Adipocyte (in vitro differentiated cells): ENCODE measurements around the gene RERE.
A peak's percentile ranks its signal among the peaks of the same experiment; 100 is the strongest.
"Not testable (repeated sequence)": the region's sequence is repeated elsewhere in the genome, so short reads cannot be mapped to it uniquely, and the experiment has no call there.

Source experiments
- DNase-seq: peaks from one replicate; pipeline ENCODE4 v3.0.0-alpha.2; 2015; ENCODE audit warnings: low read depth
- H3K27me3 ChIP-seq: replicated peaks from 2 replicates; pipeline ENCODE4 v1.7.0; 2013; ENCODE audit warnings: mild to moderate bottlenecking, low read length, moderate library complexity; ENCODE audit not compliant: control insufficient read depth, insufficient read depth
- H3K36me3 ChIP-seq: 2 replicates; pipeline ENCODE4 v1.7.0; 2013; ENCODE audit warnings: low read length, mild to moderate bottlenecking, moderate library complexity; ENCODE audit not compliant: control insufficient read depth, insufficient read depth, severe bottlenecking
- H3K4me1 ChIP-seq: 2 replicates; pipeline ENCODE4 v1.7.0; 2013; ENCODE audit warnings: mild to moderate bottlenecking, low read length, moderate library complexity; ENCODE audit not compliant: control insufficient read depth, insufficient read depth
- H3K4me3 ChIP-seq: 2 replicates; pipeline ENCODE4 v1.7.0; 2013; ENCODE audit warnings: mild to moderate bottlenecking, low read length, moderate library complexity
- H3K9ac ChIP-seq: 2 replicates; pipeline ENCODE4 v1.7.0; 2013; ENCODE audit warnings: mild to moderate bottlenecking, low read length, moderate library complexity
- H3K9me3 ChIP-seq: 2 replicates; pipeline ENCODE4 v1.7.0; 2013; ENCODE audit warnings: mild to moderate bottlenecking, low read length, moderate library complexity; ENCODE audit not compliant: control insufficient read depth

Gene RERE

GRCh38 chr1:8835941-8836643 lies 18.7 kb upstream of the RERE start:
- Histone ChIP-seq H3K9me3 (no peaks in the 10 kb centered on the region), H3K4me1 (no peaks in the 10 kb centered on the region), H3K4me3 (no peak overlapping the region), H3K27me3 (no peaks in the 10 kb centered on the region), H3K36me3 (no peaks in the 10 kb centered on the region), H3K9ac (no peak overlapping the region)
- peak; percentile 42 for DNase-seq

DNA sequence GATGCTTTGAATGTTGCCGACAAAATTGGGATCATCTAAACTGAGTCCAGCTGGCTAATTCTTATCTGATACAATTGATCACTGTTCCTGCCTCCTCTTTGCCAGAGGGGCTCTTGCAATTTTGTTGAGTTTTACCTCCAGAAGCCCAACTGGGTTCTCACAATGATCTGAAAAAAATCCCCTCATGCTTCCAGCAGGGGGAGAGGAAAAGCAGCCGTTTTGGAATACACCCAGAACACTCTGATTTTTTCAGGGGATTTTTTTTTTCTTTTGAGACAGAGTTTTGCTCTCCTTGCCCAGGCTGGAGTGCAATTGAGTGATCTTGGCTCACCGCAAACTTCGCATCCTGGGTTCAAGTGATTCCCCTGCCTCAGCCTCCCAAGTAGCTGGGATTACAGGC lies 13.9 kb upstream of the RERE start:
- Histone ChIP-seq H3K4me1 (no peaks in the 10 kb centered on the region), H3K27me3 (no peaks in the 10 kb centered on the region), H3K4me3 (no peak overlapping the region), H3K9ac (no peak overlapping the region), H3K36me3 (no peaks in the 10 kb centered on the region), H3K9me3 (no peaks in the 10 kb centered on the region)
- no peak for DNase-seq

DNA sequence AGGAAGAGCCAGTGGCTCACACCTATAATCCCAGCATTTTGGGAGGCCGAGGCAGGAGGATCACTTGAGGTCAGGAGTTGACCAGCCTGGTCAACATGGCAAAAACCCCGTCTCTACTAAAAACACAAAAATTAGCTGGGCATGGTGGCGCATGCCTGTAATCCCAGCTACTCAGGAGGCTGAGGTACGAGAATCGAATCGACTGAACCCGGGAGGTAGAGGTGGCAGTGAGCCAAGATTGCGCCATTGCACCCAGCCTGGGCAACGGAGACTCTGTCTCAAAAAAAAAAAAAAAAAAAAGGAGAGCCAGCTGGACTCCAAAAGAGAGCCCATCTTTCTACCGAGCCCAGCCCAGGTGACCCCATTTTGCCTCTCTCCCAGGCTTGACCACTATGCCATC lies 13.3 kb upstream of the RERE start:
- H3K4me1 ChIP-seq, H3K9ac ChIP-seq: not testable (repeated sequence)

GRCh38 chr1:8825985-8826481 lies 8.6 kb upstream of the RERE start:
- no peaks in the 10 kb centered on the region for H3K36me3 ChIP-seq
- H3K4me1 ChIP-seq, result peaks cover 17% of the 10 kb centered on the region
- DNase-seq, result peak; percentile 27
- no peaks in the 10 kb centered on the region for H3K27me3 ChIP-seq
- H3K4me3 ChIP-seq, result no peak overlapping the region
- no peak overlapping the region for H3K9ac ChIP-seq
- no peaks in the 10 kb centered on the region for H3K9me3 ChIP-seq

More for the DNA sequence above, 13.3 kb upstream of the RERE start:
- not testable (repeated sequence) for H3K4me3 ChIP-seq, H3K36me3 ChIP-seq, H3K27me3 ChIP-seq, H3K9me3 ChIP-seq, DNase-seq

DNA sequence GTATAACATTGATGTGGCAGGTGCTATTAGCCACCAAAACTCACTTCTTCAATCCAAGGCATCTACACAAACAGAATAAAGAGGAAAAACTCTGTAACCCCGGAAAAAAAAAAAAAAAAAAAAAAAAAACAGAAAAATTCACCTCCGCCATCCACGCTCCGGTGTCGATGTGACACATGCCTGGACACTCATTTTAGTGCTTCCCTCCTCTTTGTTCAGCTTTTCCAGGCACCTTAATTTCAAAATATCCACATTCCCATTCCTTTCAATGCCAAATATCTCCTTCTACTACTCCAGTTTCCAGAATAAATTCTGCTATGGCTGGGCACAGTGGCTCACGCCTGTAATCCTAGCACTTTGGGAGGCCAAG lies 5.8 kb upstream of the RERE start:
- Histone ChIP-seq H3K4me1 (peaks cover 21% of the 10 kb centered on the region), H3K27me3 (no peaks in the 10 kb centered on the region), H3K9me3 (no peaks in the 10 kb centered on the region), H3K9ac (no peak overlapping the region), H3K4me3 (no peak overlapping the region), H3K36me3 (no peaks in the 10 kb centered on the region)
- no peak for DNase-seq

GRCh38 chr1:8822373-8823294 lies 5.2 kb upstream of the RERE start:
- Histone ChIP-seq H3K4me1 (peaks cover 23% of the 10 kb centered on the region), H3K9me3 (no peaks in the 10 kb centered on the region), H3K4me3 (no peak overlapping the region), H3K9ac (no peak overlapping the region), H3K27me3 (no peaks in the 10 kb centered on the region), H3K36me3 (no peaks in the 10 kb centered on the region)
- peak; percentile 86 for DNase-seq

- Histone ChIP-seq H3K36me3 (no peaks in the 10 kb centered on the region), H3K9me3 (no peaks in the 10 kb centered on the region), H3K9ac (no peak overlapping the region), H3K27me3 (no peaks in the 10 kb centered on the region), H3K4me3 (no peak overlapping the region), H3K4me1 (peaks cover 26% of the 10 kb centered on the region)
- DNase-seq, result no peak
These were observed 3.6 kb upstream of the RERE start for GRCh38 chr1:8821084-8821483.

DNA sequence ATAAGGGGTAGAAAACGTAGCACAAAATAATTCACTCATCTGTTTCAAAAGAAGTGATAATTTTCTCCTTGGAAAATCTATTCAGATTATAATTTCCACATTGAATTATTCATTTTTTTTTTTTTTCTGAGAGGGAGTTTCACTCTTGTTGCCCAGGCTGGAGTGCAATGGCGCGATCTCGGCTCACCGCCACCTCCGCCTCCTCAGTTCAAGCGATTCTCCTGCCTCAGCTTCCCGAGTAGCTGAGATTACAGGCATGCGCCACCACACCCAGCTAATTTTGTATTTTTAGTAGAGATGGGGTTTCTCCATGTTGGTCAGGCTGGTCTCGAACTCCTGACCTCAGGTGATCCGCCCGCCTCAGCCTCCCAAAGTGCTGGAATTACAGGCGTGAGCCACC lies 1.3 kb upstream of the RERE start:
- H3K9me3 ChIP-seq, H3K27me3 ChIP-seq, H3K36me3 ChIP-seq, H3K9ac ChIP-seq, DNase-seq: not testable (repeated sequence)
- peaks cover 44% of the 10 kb centered on the region for H3K4me1 ChIP-seq
- H3K4me3 ChIP-seq, result peak overlapping the region; percentile 89

GRCh38 chr1:8818325-8818775 lies 910 bp upstream of the RERE start:
- no peaks in the 10 kb centered on the region for H3K9me3 ChIP-seq
- no peaks in the 10 kb centered on the region for H3K36me3 ChIP-seq
- H3K4me1 ChIP-seq, result peaks cover 45% of the 10 kb centered on the region
- peak; percentile 80 for DNase-seq
- peak overlapping the region; percentile 98 for H3K9ac ChIP-seq
- peak overlapping the region; percentile 89 for H3K4me3 ChIP-seq
- H3K27me3 ChIP-seq, result no peaks in the 10 kb centered on the region

- no peaks in the 10 kb centered on the region for H3K9me3 ChIP-seq
- DNase-seq, result peak; percentile 40
- H3K9ac ChIP-seq, result peak overlapping the region; percentile 98
- H3K4me3 ChIP-seq, result peak overlapping the region; percentile 89
- peaks cover 36% of the 10 kb centered on the region for H3K4me1 ChIP-seq
- no peaks in the 10 kb centered on the region for H3K27me3 ChIP-seq
- H3K36me3 ChIP-seq, result no peaks in the 10 kb centered on the region
These were observed 519 bp downstream of the RERE start for GRCh38 chr1:8816831-8817411.

DNA sequence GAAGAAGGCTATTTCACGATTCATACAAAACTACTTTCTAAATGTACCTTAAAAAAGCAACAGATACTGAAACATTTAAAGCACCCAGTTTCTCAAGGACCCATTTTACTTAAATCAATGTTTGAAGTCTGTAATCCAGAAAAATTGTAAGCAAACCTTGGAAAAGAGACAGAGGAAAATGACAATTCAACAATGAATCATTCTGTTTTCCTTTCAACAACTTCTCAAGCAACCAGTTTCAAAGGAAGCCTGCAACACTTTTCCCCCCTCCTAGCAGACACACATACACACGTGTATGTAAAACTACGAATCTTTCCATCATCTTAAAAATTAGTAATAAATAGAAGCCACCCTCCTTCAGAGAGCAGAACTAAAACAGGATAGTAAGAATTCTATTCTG lies 1.2 kb downstream of the RERE start:
- H3K27me3 ChIP-seq, result no peaks in the 10 kb centered on the region
- no peaks in the 10 kb centered on the region for H3K36me3 ChIP-seq
- DNase-seq, result peak; percentile 62
- peak overlapping the region; percentile 98 for H3K9ac ChIP-seq
- H3K4me3 ChIP-seq, result peak overlapping the region; percentile 89
- no peaks in the 10 kb centered on the region for H3K9me3 ChIP-seq
- H3K4me1 ChIP-seq, result peaks cover 36% of the 10 kb centered on the region
